Vagina (tissue), 2 donors: ENCODE data around the gene STX10. TPM values are rescaled to one million over a fixed set of nuclear protein-coding genes. Genes with fewer than 3 reads are reported as not detected.
"Not testable (repeated sequence)": the region's sequence is repeated elsewhere in the genome, so short reads cannot be mapped to it uniquely, and the experiment has no call there.

Experiments used
- DNase-seq, 2 donors: peaks; one replicate each; pipeline ENCODE4 v3.0.0-alpha.2; 2017; ENCODE audit errors: extremely low spot score in 2 of 2
- H3K27ac ChIP-seq: fragments of 200-600 bp; sonication (generic); one replicate; pipeline ENCODE4 v1.5.1; 2019
- H3K27me3 ChIP-seq: fragments of 200-600 bp; sonication (generic); one replicate; pipeline ENCODE4 v1.5.1; 2019
- H3K36me3 ChIP-seq, 2 donors: fragments of 200-600 bp; sonication (generic); one replicate each; pipeline ENCODE4 v1.5.1; 2017 to 2019
- H3K4me1 ChIP-seq: fragments of 200-600 bp; sonication (generic); one replicate; pipeline ENCODE4 v1.5.1; 2019
- H3K4me3 ChIP-seq, 2 donors: fragments of 200-600 bp; sonication (generic); 1 replicate in 1 of 2; 2 replicates in 1 of 2; pipeline ENCODE4 v1.5.1; 2016 to 2019
- H3K9me3 ChIP-seq: fragments of 200-600 bp; sonication (generic); one replicate; pipeline ENCODE4 v1.5.1; 2019
- CTCF ChIP-seq, 3 experiments: fragments of 450-650 bp in 2 of 3; fragments of 200-600 bp in 1 of 3; sonication (generic) in 1 of 3; IDR thresholded peaks; one replicate each; pipeline ENCODE4 v1.5.1; 2017 to 2019; ENCODE audit warnings: antibody characterized with exemption in 3 of 3, mild to moderate bottlenecking in 2 of 3, moderate library complexity in 2 of 3
- POLR2A ChIP-seq, 2 donors: fragments of 450-650 bp; IDR thresholded peaks; one replicate each; pipeline ENCODE4 v1.6.1; 2017; ENCODE audit warnings: antibody characterized with exemption in 2 of 2, mild to moderate bottlenecking in 2 of 2, moderate library complexity in 2 of 2
- POLR2AphosphoS5 ChIP-seq, 2 donors: sonication (generic); formaldehyde crosslinking; IDR thresholded peaks; one replicate each; pipeline ENCODE4 v1.9.0; 2017; ENCODE audit warnings: antibody characterized with exemption in 2 of 2, mild to moderate bottlenecking in 2 of 2, low read depth in 1 of 2; ENCODE audit not compliant: insufficient read depth in 1 of 2
- intact Hi-C: fragments of 100-400 bp; cut with DNase I; formaldehyde crosslinking; loops from one replicate; pipeline ENCODE4 v1.15.1; 2023
- total RNA-seq: library from RNA; depleted of rRNA; stranded (reverse); fragments of >200 nt; gene quantifications from one replicate; pipeline ENCODE4 v1.2.3, GENCODE V29; 2016

STX10 gene
- total RNA-seq, 1 donor from 2014 or later, result 71.5 TPM

- TF ChIP-seq CTCF (IDR thresholded peaks at IDR 0.05) (no peak), POLR2A (IDR thresholded peaks at IDR 0.05) (no peak), POLR2AphosphoS5 (IDR thresholded peaks at IDR 0.05; ENCODE audit: insufficient read depth in 1 of 2, low read depth in 1 of 2) (no peak)
- Histone ChIP-seq H3K27me3 (no peaks in the 10 kb centered on the region), H3K4me3 (no peak overlapping the region), H3K36me3 (no peaks in the 10 kb centered on the region), H3K27ac (no peak overlapping the region), H3K4me1 (no peaks in the 10 kb centered on the region), H3K9me3 (no peaks in the 10 kb centered on the region)
- intact Hi-C loops, result no loop called here
- no peak for DNase-seq
Measured at GRCh38 chr19:13189600-13189999, 39.4 kb upstream of the STX10 start.

- Histone ChIP-seq H3K27ac (no peak overlapping the region), H3K36me3 (no peaks in the 10 kb centered on the region), H3K27me3 (no peaks in the 10 kb centered on the region), H3K4me1 (no peaks in the 10 kb centered on the region), H3K4me3 (no peak overlapping the region), H3K9me3 (no peaks in the 10 kb centered on the region)
- intact Hi-C loops, result no loop called here
- no peak for DNase-seq
- TF ChIP-seq CTCF (IDR thresholded peaks at IDR 0.05) (no peak), POLR2AphosphoS5 (IDR thresholded peaks at IDR 0.05; ENCODE audit: insufficient read depth in 1 of 2, low read depth in 1 of 2) (no peak), POLR2A (IDR thresholded peaks at IDR 0.05) (no peak)
Measured at GRCh38 chr19:13187419-13187818, 37.2 kb upstream of the STX10 start.

- H3K27me3 ChIP-seq, H3K27ac ChIP-seq, H3K36me3 ChIP-seq, H3K4me1 ChIP-seq, intact Hi-C loops, H3K9me3 ChIP-seq, DNase-seq, H3K4me3 ChIP-seq: not testable (repeated sequence)
Measured at GRCh38 chr19:13186688-13187087, 36.5 kb upstream of the STX10 start.

GRCh38 chr19:13185763-13186657 is 35.8 kb upstream of the STX10 start:
- H3K27ac ChIP-seq, H3K9me3 ChIP-seq, H3K4me3 ChIP-seq, H3K36me3 ChIP-seq, intact Hi-C loops, H3K27me3 ChIP-seq, DNase-seq: not testable (repeated sequence)
- peaks cover 14% of the 10 kb centered on the region for H3K4me1 ChIP-seq

- intact Hi-C loops, H3K9me3 ChIP-seq, DNase-seq, H3K27me3 ChIP-seq, H3K36me3 ChIP-seq, H3K27ac ChIP-seq, H3K4me3 ChIP-seq: not testable (repeated sequence)
- H3K4me1 ChIP-seq, result peaks cover 15% of the 10 kb centered on the region
Measured at GRCh38 chr19:13184926-13185325, 34.8 kb upstream of the STX10 start.

GRCh38 chr19:13181747-13182388 is 31.7 kb upstream of the STX10 start:
- Histone ChIP-seq H3K27me3 (no peaks in the 10 kb centered on the region), H3K9me3 (no peaks in the 10 kb centered on the region), H3K27ac (peak overlapping the region; percentile 9), H3K4me3 (no peak overlapping the region), H3K36me3 (no peaks in the 10 kb centered on the region), H3K4me1 (peaks cover 15% of the 10 kb centered on the region)
- TF ChIP-seq POLR2AphosphoS5 (IDR thresholded peaks at IDR 0.05; ENCODE audit: insufficient read depth in 1 of 2, low read depth in 1 of 2) (peak in 1 of 2 donors; percentile 25), CTCF (IDR thresholded peaks at IDR 0.05) (no peak)
- intact Hi-C loops, result no loop called here
- no peak for DNase-seq

GRCh38 chr19:13178291-13178690 is 28.1 kb upstream of the STX10 start:
- DNase-seq, H3K36me3 ChIP-seq, intact Hi-C loops, H3K27ac ChIP-seq, H3K4me3 ChIP-seq, H3K9me3 ChIP-seq, H3K27me3 ChIP-seq: not testable (repeated sequence)
- peaks cover 16% of the 10 kb centered on the region for H3K4me1 ChIP-seq

- DNase-seq, H3K4me3 ChIP-seq, H3K27me3 ChIP-seq, H3K9me3 ChIP-seq, H3K27ac ChIP-seq, intact Hi-C loops, H3K36me3 ChIP-seq: not testable (repeated sequence)
- H3K4me1 ChIP-seq, result peaks cover 23% of the 10 kb centered on the region
Measured at GRCh38 chr19:13177584-13177983, 27.4 kb upstream of the STX10 start.
